ENCODE data around the gene ATP6V0E1. TPM values are rescaled to one million over a fixed set of nuclear protein-coding genes. Genes with fewer than 3 reads are reported as not detected.
A peak's percentile ranks its signal among the peaks of the same experiment; 100 is the strongest.
"Not testable (repeated sequence)": the region's sequence is repeated elsewhere in the genome, so short reads cannot be mapped to it uniquely, and the experiment has no call there.

The ATP6V0E1 gene
- total RNA-seq, 4 donors from 2014 or later = 94.0 to 163 (median 124) TPM

- H3K36me3 ChIP-seq = peaks cover 0 to 11% of the 10 kb centered on the region in 2 donors
- H3K4me3 ChIP-seq = no peak overlapping the region
- H3K27ac ChIP-seq = peak overlapping the region; percentile 59 to 82 (median 80)
- H3K27me3 ChIP-seq = no peaks in the 10 kb centered on the region
- no peaks in the 10 kb centered on the region for H3K9me3 ChIP-seq
- H3K4me1 ChIP-seq = peaks cover 5 to 63% (median 12%) of the 10 kb centered on the region in 3 donors
- 16 to 60% methylated on average over 1 to 4 of the region's 4 CpGs for WGBS, 2 donors (ENCODE audit: low coverage in 1 of 2)
- ATAC-seq = peak; percentile 86
- TF ChIP-seq CTCF (IDR thresholded peaks at IDR 0.05) = no peak
- no peak for TF ChIP-seq POLR2A (IDR thresholded peaks at IDR 0.05)
- TF ChIP-seq EP300 (IDR thresholded peaks at IDR 0.05) = no peak
- peak; percentile 47 for TF ChIP-seq POLR2AphosphoS5 (IDR thresholded peaks at IDR 0.05)
Observed at GRCh38 chr5:173016598-173017046, 33.1 kb downstream of the ATP6V0E1 start.

GRCh38 chr5:173017087-173017486 is 33.5 kb downstream of the ATP6V0E1 start:
- peak overlapping the region; percentile 59 to 82 (median 80) for H3K27ac ChIP-seq
- H3K4me3 ChIP-seq, ATAC-seq, H3K27me3 ChIP-seq, H3K9me3 ChIP-seq: not testable (repeated sequence)
- 92 to 93% methylated on average over 3 to 13 of the region's 15 CpGs for WGBS, 2 donors (ENCODE audit: low coverage in 1 of 2)
- H3K36me3 ChIP-seq = peaks cover 0 to 15% of the 10 kb centered on the region in 2 donors
- peaks cover 5 to 63% (median 12%) of the 10 kb centered on the region in 3 donors for H3K4me1 ChIP-seq

GRCh38 chr5:173018358-173018757 is 34.8 kb downstream of the ATP6V0E1 start:
- TF ChIP-seq EP300 (IDR thresholded peaks at IDR 0.05) (no peak), CTCF (IDR thresholded peaks at IDR 0.05) (no peak), POLR2AphosphoS5 (IDR thresholded peaks at IDR 0.05) (no peak), POLR2A (IDR thresholded peaks at IDR 0.05) (no peak)
- WGBS, 2 donors (ENCODE audit: low coverage in 1 of 2) = 79 to 85% methylated on average over 3 to 4 of the region's 4 CpGs
- H3K27ac ChIP-seq = peak overlapping the region in 2 of 4 donors; percentile 12 to 82

GRCh38 chr5:173020154-173020581 is 36.6 kb downstream of the ATP6V0E1 start:
- TF ChIP-seq CTCF (IDR thresholded peaks at IDR 0.05) (no peak), POLR2AphosphoS5 (IDR thresholded peaks at IDR 0.05) (no peak), EP300 (IDR thresholded peaks at IDR 0.05) (no peak), POLR2A (IDR thresholded peaks at IDR 0.05) (no peak)
- H3K4me3 ChIP-seq = no peak overlapping the region
- H3K9me3 ChIP-seq = no peaks in the 10 kb centered on the region
- 56 to 57% methylated on average over 4 to 5 of the region's 5 CpGs for WGBS, 2 donors (ENCODE audit: low coverage in 1 of 2)
- H3K36me3 ChIP-seq = peaks cover 0 to 32% of the 10 kb centered on the region in 2 donors
- peak overlapping the region; percentile 21 to 72 (median 40) for H3K27ac ChIP-seq
- no peak for ATAC-seq
- H3K4me1 ChIP-seq = peaks cover 5 to 61% (median 12%) of the 10 kb centered on the region in 3 donors
- no peaks in the 10 kb centered on the region for H3K27me3 ChIP-seq

More at GRCh38 chr5:173018358-173018757, 34.8 kb downstream of the ATP6V0E1 start:
- H3K27me3 ChIP-seq = no peaks in the 10 kb centered on the region
- no peak overlapping the region for H3K4me3 ChIP-seq
- H3K36me3 ChIP-seq = peaks cover 0 to 27% of the 10 kb centered on the region in 2 donors
- H3K9me3 ChIP-seq = no peaks in the 10 kb centered on the region
- no peak for ATAC-seq
- H3K4me1 ChIP-seq = peaks cover 5 to 66% (median 12%) of the 10 kb centered on the region in 3 donors

- peaks cover 3 to 57% (median 8%) of the 10 kb centered on the region in 3 donors for H3K4me1 ChIP-seq
- no peak overlapping the region for H3K4me3 ChIP-seq
- no peaks in the 10 kb centered on the region for H3K9me3 ChIP-seq
- 25 to 46% methylated on average over 5 to 9 of the region's 9 CpGs for WGBS, 2 donors (ENCODE audit: low coverage in 1 of 2)
- ATAC-seq = peak; percentile 62
- TF ChIP-seq POLR2A (IDR thresholded peaks at IDR 0.05) = no peak
- no peak for TF ChIP-seq CTCF (IDR thresholded peaks at IDR 0.05)
- TF ChIP-seq EP300 (IDR thresholded peaks at IDR 0.05) = no peak
- H3K27me3 ChIP-seq = no peaks in the 10 kb centered on the region
- peak overlapping the region; percentile 21 to 72 (median 40) for H3K27ac ChIP-seq
- H3K36me3 ChIP-seq = peaks cover 0 to 32% of the 10 kb centered on the region in 2 donors
Observed at GRCh38 chr5:173020643-173021042, 37.1 kb downstream of the ATP6V0E1 start.

All from gastroesophageal sphincter (tissue), 4 donors.